ENCODE measurements around the gene TBX4.

TBX4 gene

DNA sequence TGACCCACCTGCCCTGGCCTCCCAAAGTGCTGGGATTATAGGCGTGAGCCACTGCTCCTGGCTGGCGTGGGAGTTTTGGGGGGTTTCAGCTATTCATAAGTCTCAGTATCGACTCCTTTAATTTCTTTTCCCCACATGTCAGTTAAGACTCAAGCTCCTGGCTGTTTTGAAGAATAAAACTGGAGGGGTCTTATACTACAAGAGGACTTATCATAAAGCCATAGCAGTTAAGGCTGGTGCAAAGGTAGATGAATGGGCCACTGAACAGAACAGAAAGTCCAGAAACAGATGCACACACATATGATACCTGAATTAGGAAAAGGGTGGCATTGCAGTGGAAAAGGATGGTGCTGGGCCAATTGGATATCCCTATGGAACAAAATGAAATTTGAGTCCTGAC, 47.4 kb downstream of the TBX4 start:
- TF ChIP-seq CTCF (IDR thresholded peaks at IDR 0.05; ENCODE audit: extremely low read depth, insufficient read depth, missing control alignments) = no peak
- in situ Hi-C loops (cut with MboI; ENCODE audit: low pct_unique_long_range_greater_than_20kb, low sequenced_read_pairs, unreplicated experiment) = no loop called here
- no peak for DNase-seq (ENCODE audit: low spot score)

DNA sequence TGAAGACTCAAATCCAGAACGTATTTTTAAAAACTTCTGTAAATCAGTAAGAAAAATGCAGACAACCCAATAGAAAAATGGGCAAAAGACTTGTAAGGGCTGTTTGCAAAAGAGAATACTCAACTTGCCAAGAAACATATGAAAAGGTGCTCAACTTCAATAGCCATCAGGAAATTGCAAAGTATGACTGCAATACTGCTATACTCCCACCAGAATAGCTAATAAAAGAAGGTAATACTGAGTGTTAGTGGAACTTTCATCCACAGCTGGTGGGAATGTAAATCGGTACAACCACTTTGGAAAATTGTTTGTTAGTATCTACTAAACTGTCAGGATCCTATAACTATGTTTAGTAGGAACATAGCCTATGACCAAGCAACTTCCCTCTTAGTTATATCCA, 48.1 kb downstream of the TBX4 start:
- no peak for TF ChIP-seq CTCF (IDR thresholded peaks at IDR 0.05; ENCODE audit: extremely low read depth, insufficient read depth, missing control alignments)
- in situ Hi-C loops (cut with MboI; ENCODE audit: low pct_unique_long_range_greater_than_20kb, low sequenced_read_pairs, unreplicated experiment) = no loop called here
- DNase-seq (ENCODE audit: low spot score) = no peak

DNA sequence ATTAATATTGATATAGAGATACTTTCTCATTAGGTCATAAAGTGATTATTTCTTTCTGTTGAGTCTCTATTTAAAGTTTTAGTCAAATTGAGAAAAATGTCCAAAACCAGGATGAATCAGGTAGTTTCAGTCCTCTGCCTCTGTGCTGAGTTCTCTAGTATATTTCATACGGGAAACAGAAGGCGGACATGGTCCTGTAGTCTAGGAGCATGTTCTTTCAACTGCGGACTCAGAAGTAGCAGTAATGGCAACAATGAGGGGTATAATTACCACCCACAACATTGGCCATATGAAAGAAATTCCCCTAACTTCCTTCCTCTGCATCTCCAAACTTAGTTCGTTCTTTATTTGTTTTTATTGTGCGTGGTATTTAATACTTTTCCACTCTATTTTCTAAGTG, 50.1 kb downstream of the TBX4 start:
- no peak for TF ChIP-seq CTCF (IDR thresholded peaks at IDR 0.05; ENCODE audit: extremely low read depth, insufficient read depth, missing control alignments)
- DNase-seq (ENCODE audit: low spot score) = no peak
- in situ Hi-C loops (cut with MboI; ENCODE audit: low pct_unique_long_range_greater_than_20kb, low sequenced_read_pairs, unreplicated experiment) = no loop called here

GRCh38 chr17:61503961-61504360, 51.7 kb downstream of the TBX4 start:
- in situ Hi-C loops (cut with MboI; ENCODE audit: low pct_unique_long_range_greater_than_20kb, low sequenced_read_pairs, unreplicated experiment) = no loop called here
- no peak for DNase-seq (ENCODE audit: low spot score)
- no peak for TF ChIP-seq CTCF (IDR thresholded peaks at IDR 0.05; ENCODE audit: extremely low read depth, insufficient read depth, missing control alignments)

GRCh38 chr17:61504697-61505096, 52.5 kb downstream of the TBX4 start:
- TF ChIP-seq CTCF (IDR thresholded peaks at IDR 0.05; ENCODE audit: extremely low read depth, insufficient read depth, missing control alignments) = no peak

DNA sequence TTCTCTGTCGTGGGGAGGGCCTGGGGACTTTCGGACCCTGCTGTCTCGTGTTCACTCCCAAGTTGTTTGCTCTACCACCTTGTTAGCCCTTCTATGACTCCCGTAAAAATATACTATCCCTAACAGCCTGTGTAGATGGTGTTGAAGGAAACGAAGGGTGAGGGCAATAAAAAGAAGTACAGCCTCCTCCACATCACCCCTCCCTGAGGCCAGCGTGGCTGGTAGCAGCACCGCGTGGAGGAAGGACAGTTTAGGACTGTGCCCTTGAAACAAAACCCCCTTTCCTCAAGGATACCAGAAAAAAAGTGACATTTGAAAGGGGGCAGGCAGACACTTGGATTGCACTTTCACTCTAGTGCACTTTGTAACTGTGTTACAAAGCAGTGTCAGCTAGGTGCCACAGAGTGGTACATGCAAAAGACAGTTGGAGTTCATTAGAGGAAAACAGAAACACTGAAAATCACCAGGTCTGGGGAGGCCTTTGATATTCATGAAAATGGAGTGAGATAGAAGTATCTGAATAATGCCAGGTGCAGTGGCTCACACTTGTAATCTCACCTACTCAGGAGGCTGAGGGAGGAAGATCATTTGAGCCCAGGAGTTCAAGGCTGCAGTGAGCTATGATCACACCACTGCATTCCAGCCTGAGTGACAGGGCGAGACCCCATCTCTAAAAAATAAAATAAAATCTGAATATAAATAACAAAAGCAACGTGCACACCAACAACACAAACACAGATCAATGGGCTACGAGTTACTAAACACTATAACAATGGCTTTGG, 53.8 kb downstream of the TBX4 start:
- no peak for DNase-seq (ENCODE audit: low spot score)
- in situ Hi-C loops (cut with MboI; ENCODE audit: low pct_unique_long_range_greater_than_20kb, low sequenced_read_pairs, unreplicated experiment) = no loop called here
- no peak for TF ChIP-seq CTCF (IDR thresholded peaks at IDR 0.05; ENCODE audit: extremely low read depth, insufficient read depth, missing control alignments)

More at GRCh38 chr17:61504697-61505096, 52.5 kb downstream of the TBX4 start:
- DNase-seq (ENCODE audit: low spot score) = no peak
- in situ Hi-C loops (cut with MboI; ENCODE audit: low pct_unique_long_range_greater_than_20kb, low sequenced_read_pairs, unreplicated experiment) = no loop called here
